ENCODE data around the gene SERPINA12. TPM values are rescaled to one million over a fixed set of nuclear protein-coding genes. Genes with fewer than 3 reads are reported as not detected.

Gene SERPINA12
- total and polyA plus RNA-seq, 4 donors = 0.28 TPM; not detected in 3

- no peak for TF ChIP-seq HNF4G (IDR thresholded peaks at IDR 0.05)
Observed at GRCh38 chr14:94535506-94535905, 26.2 kb upstream of the SERPINA12 start (continued).

GRCh38 chr14:94532447-94532846 lies 23.2 kb upstream of the SERPINA12 start:
- no peak overlapping the region for H3K27ac ChIP-seq (ENCODE audit: low read depth in 1 of 2, low read length in 2 of 2)
- no peaks in the 10 kb centered on the region for H3K27me3 ChIP-seq (ENCODE audit: control insufficient read depth in 4 of 4, insufficient read depth in 4 of 4, low read length in 3 of 4)
- TF ChIP-seq REST (IDR thresholded peaks at IDR 0.05) = no peak
- no peak for TF ChIP-seq EGR1 (IDR thresholded peaks at IDR 0.05; ENCODE audit: low read depth in 2 of 2)
- TF ChIP-seq ZBTB33 (IDR thresholded peaks at IDR 0.05) = no peak
- TF ChIP-seq JUND (IDR thresholded peaks at IDR 0.05) = no peak
- TF ChIP-seq HNF4A (conservative IDR thresholded peaks at IDR 0.05) = no peak
- TF ChIP-seq TAF1 (conservative IDR thresholded peaks at IDR 0.05) = no peak
- no peak for TF ChIP-seq MAX (IDR thresholded peaks at IDR 0.05)
- TF ChIP-seq RAD21 (IDR thresholded peaks at IDR 0.05) = no peak
- no peak for TF ChIP-seq GABPA (IDR thresholded peaks at IDR 0.05 in 1 of 2, conservative IDR thresholded peaks at IDR 0.05 in 1 of 2)
- TF ChIP-seq NR2F2 (IDR thresholded peaks at IDR 0.05) = no peak
- TF ChIP-seq FOXA2 (IDR thresholded peaks at IDR 0.05) = no peak
- TF ChIP-seq HNF4G (IDR thresholded peaks at IDR 0.05) = no peak
- TF ChIP-seq RXRA (IDR thresholded peaks at IDR 0.05) = no peak
- no peak for TF ChIP-seq SP1 (IDR thresholded peaks at IDR 0.05)
- no peak overlapping the region for H3K9ac ChIP-seq (ENCODE audit: low read depth in 1 of 2, low read length in 2 of 2)
- H3K4me1 ChIP-seq (ENCODE audit: control insufficient read depth in 4 of 4, insufficient read depth in 4 of 4, low read length in 3 of 4) = no peaks in the 10 kb centered on the region
- DNase-seq (ENCODE audit: low spot score) = no peak
- WGBS = 71% methylated on average over 2 of the region's 2 CpGs
- H3K36me3 ChIP-seq (ENCODE audit: control insufficient read depth in 4 of 4, insufficient read depth in 3 of 4, low read depth in 1 of 4, low read length in 3 of 4) = no peaks in the 10 kb centered on the region
- no peak overlapping the region for H3K4me3 ChIP-seq (ENCODE audit: low read depth in 1 of 3, low read length in 3 of 3)
- no peaks in the 10 kb centered on the region for H3K9me3 ChIP-seq (ENCODE audit: control insufficient read depth in 4 of 4, low read length in 3 of 4)

- Histone ChIP-seq H3K27me3 (ENCODE audit: control insufficient read depth in 4 of 4, insufficient read depth in 4 of 4, low read length in 3 of 4) (no peaks in the 10 kb centered on the region), H3K9me3 (ENCODE audit: control insufficient read depth in 4 of 4, low read length in 3 of 4) (no peaks in the 10 kb centered on the region), H3K27ac (ENCODE audit: low read depth in 1 of 2, low read length in 2 of 2) (no peak overlapping the region), H3K4me1 (ENCODE audit: control insufficient read depth in 4 of 4, insufficient read depth in 4 of 4, low read length in 3 of 4) (no peaks in the 10 kb centered on the region), H3K36me3 (ENCODE audit: control insufficient read depth in 4 of 4, insufficient read depth in 3 of 4, low read depth in 1 of 4, low read length in 3 of 4) (no peaks in the 10 kb centered on the region), H3K9ac (ENCODE audit: low read depth in 1 of 2, low read length in 2 of 2) (no peak overlapping the region), H3K4me3 (ENCODE audit: low read depth in 1 of 3, low read length in 3 of 3) (no peak overlapping the region)
- no peak for DNase-seq (ENCODE audit: low spot score)
- no peak for TF ChIP-seq MAX (IDR thresholded peaks at IDR 0.05)
- no peak for TF ChIP-seq RXRA (IDR thresholded peaks at IDR 0.05)
- no peak for TF ChIP-seq TAF1 (conservative IDR thresholded peaks at IDR 0.05)
- no peak for TF ChIP-seq HNF4A (conservative IDR thresholded peaks at IDR 0.05)
- TF ChIP-seq REST (IDR thresholded peaks at IDR 0.05) = no peak
- no peak for TF ChIP-seq RAD21 (IDR thresholded peaks at IDR 0.05)
- no peak for TF ChIP-seq NR2F2 (IDR thresholded peaks at IDR 0.05)
- TF ChIP-seq JUND (IDR thresholded peaks at IDR 0.05) = no peak
- TF ChIP-seq HNF4G (IDR thresholded peaks at IDR 0.05) = no peak
- TF ChIP-seq FOXA1 (IDR thresholded peaks at IDR 0.05) = no peak
- no peak for TF ChIP-seq GABPA (IDR thresholded peaks at IDR 0.05 in 1 of 2, conservative IDR thresholded peaks at IDR 0.05 in 1 of 2)
- no peak for TF ChIP-seq YY1 (IDR thresholded peaks at IDR 0.05)
- TF ChIP-seq CTCF (IDR thresholded peaks at IDR 0.05; ENCODE audit: low read depth, low read length, missing input control) = no peak
- no peak for TF ChIP-seq FOXA2 (IDR thresholded peaks at IDR 0.05)
- no peak for TF ChIP-seq SP1 (IDR thresholded peaks at IDR 0.05)
Observed at GRCh38 chr14:94531187-94531586, 21.9 kb upstream of the SERPINA12 start.
